ENCODE measurements around the gene MORN3.
"Not testable (repeated sequence)": the region's sequence is repeated elsewhere in the genome, so short reads cannot be mapped to it uniquely, and the experiment has no call there.

Gene MORN3

DNA sequence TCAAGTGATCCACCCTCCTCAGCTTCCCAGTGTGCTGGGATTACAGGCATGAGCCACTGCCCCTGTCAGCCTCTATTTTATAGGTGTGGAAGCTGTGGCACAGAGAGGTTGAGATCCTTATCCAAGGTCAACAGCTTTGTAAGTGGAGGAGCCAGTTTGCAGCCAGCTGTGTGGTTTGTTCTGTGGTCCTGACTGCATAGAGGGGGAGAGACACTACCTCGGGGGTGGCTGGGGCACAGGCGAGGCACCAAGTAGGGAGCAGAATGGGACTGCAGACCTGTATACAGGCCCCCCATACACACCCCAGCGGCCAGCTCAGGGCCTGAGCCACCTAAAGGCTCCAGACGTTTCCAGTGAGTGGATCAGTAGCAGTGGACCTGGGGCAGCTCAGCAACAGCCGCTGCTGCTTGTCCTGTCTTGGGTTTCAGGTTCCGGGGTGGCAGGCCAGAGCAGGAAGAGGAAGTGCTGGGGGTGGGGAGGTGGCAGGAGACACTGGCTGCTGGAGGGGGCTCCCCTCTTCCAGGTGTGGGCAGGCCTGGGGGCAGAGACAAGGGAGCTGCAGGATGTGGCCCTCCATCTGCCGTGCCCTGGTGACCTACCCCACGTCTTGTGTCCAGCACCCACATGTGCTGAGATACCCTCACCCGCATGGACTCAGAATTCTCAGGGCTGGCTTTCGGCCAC, 32.1 kb downstream of the MORN3 start:
- no peak for DNase-seq

DNA sequence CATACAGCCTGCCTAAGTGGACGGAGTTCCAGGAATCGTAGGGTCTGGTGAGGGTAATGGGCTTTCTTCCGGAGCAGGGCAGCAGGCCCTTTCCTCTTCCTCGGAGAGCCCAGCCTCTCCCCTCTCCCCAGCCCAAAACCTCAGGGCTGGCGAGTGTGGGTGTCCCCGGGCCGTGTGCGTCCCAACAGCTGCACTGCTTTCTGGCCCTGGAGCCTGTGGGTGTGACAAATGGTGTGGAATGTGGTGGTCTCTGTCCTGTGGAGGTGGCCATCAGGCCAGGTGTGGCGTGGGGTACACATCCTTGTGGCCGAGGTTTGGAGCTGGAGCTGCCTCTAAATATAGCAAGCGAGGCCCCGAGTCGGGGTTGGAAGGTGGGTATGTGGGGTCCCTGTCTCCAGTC, 34.6 kb downstream of the MORN3 start:
- no peak for DNase-seq

DNA sequence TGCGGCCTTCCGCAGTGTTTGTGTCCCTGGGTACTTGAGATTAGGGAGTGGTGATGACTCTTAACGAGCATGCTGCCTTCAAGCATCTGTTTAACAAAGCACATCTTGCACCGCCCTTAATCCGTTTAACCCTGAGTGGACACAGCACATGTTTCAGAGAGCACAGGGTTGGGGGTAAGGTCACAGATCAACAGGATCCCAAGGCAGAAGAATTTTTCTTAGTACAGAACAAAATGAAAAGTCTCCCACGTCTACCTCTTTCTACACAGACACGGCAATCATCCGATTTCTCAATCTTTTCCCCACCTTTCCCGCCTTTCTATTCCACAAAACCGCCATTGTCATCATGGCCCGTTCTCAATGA, 35.6 kb downstream of the MORN3 start:
- DNase-seq, result not testable (repeated sequence)

DNA sequence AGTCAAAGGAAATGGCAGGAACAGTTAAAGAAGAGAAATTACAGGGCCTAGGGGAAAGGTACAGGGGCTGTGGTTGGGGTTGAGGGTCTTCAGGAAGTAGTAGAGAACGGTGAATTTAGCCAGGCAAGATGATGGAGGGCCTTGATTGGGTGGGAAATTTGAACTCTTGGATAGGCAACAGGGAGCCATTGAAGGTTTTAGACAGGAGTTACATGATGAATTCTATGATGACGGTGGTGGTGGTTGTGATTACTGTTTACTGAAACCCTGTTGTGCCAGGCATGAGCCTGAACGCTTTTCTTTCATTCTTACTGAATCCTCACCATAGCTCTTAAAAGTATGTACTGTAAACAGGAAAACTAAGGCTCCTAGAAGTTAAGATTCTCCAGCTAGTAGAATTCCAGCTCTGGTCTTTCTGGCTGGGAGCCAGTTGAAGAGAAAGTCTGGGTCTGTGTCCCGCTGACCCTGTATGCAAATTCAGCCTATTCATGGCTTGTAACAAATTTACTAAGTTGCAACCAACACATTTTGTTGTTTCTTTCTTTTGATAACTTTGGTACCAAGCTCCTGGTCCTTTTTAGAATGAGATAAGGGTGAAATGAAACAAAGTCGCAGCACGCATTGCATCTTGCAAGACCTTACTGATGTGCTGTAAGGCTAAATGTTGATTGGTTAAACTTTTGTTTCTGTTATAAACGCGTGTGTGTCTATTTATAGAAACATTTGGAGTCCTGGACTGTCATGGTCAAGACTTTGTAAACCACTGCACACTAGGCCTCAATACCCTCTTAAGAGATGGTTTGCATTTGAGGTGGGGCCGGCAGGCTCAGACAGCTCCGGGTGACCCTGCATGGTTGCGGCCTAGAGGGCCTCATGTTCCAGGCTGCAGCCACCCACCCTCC, 37.1 kb downstream of the MORN3 start:
- DNase-seq, result no peak

DNA sequence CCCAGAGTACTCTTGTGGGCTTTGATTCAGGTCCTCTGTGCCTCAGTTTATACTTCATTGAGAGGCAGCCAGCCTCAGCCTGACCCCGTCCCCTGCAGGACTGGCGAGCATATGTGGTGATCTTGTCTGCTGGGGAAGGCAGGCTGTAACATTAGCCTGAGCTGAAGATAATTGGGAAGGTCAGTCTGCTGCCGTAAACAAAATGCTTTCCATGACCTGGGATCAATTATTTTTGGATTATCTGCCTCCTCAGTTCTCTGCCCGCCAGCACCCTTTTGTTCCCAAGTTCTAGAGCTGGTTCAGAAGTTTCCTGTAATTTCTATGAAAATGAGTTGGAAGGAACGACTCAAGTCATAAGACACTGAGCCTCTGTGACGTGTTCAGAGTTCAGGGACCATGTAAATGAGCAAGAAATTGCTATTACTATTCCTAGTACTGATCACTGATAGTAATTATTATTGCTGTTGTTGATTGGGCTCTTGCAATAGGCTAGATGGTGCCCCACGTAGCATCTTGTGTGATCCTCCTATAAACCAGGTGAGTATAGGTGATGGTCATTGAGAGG, 38.6 kb downstream of the MORN3 start:
- no peak for DNase-seq

DNA sequence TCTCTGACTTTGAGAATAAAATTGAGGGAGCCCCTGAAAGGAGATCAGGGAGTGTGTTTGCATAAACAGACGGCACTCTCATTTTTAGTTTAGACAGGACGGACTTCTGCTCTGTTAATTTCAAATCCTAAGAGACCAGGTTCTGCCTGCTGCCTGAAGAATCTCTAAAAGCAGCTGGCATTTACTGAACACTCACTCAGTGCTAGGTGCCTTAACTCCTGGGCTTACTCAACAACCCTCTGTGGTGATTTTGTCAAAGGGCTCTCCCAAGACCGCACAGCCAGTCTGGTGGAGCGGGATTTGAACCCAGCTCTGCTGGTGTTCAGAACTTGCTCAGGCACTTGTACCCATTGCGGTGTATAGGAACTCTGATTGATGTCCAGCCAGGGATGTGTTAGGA, 40.9 kb downstream of the MORN3 start:
- no peak for DNase-seq

DNA sequence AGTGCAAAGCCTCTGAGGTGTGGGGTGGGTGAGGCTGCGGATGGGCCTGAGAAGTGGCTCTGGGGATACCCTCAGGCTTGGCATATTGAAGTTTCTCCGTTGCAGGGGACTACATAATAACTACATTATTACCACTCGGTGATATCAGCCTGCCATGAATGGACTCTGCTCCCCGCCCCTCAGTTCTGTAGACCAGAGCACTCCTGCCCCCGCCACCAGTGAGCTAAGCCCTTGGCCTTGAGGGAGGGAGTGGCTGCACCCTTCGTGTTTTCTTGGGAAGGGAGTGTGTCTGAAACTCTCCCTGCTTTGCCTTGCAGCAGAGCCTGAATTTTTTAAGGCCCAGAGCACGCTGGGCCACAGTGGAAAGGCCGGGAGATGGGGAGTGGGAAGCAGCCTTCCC, 41.4 kb downstream of the MORN3 start:
- no peak for DNase-seq

DNA sequence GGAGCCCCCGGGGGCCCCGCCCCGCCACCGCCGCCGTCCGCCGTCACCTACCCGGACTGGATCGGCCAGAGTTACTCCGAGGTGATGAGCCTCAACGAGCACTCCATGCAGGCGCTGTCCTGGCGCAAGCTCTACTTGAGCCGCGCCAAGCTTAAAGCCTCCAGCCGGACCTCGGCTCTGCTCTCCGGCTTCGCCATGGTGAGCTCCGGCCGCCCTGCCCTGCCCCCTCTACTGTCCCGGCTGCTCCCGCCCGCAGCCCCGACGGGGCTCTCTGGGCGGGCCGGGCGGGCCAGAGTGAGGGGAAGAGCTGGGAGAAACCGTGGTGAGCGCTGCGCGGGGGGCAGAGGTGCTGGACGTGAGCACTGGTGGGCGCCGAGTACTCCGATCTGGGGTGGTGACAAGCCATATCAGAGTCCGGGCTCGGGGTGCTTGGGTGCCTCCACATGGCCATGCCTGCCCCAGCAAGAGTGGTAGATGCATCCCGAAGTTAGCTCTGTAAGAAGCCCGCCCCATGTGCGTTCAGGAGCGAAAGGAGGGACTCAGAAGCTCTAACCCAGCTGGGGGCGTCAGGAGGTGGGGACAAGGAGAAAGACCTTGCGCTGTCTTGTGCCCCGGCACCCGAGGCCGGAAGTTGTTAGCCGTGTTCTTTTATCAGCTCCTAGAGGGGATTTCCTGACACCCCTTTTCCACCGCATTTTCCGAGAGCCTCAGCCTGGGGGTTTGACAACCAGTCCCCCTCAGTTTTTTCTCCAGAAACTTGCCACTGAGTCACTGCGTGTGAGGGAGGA, 42.4 kb downstream of the MORN3 start:
- DNase-seq, result peak; percentile 21

DNA sequence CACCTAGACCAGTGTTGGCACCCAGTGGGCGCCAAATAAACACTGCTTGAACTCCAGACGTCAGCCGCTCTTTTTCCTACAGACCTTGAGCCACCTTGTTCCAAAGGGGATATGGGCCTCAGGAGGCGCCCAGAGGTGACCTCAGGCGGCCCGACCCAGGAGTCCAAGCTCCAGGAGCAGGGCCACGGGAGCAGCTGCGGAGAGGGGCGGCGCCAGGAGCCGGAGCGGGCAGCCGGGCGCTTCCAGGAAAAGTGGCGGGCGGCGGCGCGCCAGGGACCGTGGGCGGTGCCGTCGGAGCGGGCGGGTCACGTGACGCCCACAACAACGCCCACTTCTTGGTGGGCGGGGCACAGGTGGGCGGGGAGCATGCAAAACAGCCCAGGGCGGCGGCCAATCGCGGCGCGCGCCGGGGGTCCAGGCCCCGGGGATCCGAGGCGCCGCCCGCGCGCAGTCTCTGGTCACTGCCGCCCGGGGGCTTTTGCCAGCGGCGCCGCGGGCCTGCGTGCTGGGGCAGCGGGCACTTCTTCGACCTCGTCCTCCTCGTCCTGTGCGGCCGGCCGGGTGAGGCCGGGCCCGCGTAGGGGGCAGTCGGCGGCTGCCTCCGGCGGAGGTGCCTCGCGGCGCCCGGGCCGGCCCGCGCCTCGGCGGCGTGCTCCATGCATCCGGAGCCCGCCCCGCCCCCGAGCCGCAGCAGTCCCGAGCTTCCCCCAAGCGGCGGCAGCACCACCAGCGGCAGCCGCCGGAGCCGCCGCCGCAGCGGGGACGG, 43.2 kb downstream of the MORN3 start, which contains the start of gene ORAI1:
Gene ORAI1 (plus strand): TSS at position 444 of the 766 bp plus-strand sequence.
- peak; percentile 89 for DNase-seq

DNA sequence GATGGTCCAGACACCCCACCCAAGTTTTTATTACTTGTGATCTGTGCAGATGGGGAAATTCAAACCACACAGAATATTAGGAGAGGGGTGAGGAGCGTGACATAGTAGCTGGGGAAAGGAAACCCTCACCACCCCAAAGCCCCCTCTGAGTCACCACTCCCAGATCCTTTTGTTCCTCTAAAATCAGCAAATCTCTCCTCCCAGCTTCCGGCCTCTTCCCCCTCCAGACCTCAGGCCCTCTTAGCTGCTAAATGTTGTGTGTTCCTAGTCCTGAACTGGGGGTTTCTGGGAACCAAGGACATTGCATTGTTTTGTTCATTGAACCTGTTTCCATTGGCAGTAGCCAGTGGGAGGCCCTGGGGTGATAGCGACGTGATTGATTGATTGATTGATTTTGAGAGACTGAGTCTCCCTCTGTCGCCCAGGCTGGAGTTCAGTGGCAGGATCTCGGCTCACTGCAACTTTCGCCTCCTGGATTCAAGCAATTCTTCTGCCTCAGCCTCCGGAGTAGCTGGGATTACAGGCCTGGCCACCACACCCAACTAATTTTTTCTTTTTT, 49.0 kb downstream of the MORN3 start:
- no peak for DNase-seq

DNA sequence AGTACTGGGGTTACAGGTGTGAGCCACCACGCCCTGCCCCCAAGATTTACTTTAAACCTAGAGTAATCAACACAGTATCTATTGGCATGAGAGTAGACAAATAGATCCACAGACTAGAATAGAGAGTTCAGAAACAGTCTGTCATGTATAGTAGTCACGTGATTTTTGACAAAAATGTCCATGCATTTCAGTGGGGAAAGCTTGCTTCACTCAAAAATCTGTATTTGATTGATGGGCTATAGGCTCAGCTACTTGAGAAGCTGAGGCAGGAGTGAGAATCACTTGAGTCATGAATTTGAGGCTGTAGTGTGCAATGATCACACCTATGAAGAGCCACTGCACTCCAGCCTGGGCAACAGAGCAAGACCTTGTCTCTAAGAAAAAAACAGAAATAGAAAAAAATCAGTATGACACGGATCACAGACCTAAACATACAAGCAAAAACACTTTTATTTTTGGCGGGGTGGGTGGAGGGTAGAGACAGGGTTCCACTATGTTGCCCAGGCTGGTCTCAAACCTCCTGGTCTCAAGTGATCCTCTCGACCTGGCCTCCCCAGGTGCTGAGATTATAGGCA, 50.7 kb downstream of the MORN3 start:
- DNase-seq, result no peak

DNA sequence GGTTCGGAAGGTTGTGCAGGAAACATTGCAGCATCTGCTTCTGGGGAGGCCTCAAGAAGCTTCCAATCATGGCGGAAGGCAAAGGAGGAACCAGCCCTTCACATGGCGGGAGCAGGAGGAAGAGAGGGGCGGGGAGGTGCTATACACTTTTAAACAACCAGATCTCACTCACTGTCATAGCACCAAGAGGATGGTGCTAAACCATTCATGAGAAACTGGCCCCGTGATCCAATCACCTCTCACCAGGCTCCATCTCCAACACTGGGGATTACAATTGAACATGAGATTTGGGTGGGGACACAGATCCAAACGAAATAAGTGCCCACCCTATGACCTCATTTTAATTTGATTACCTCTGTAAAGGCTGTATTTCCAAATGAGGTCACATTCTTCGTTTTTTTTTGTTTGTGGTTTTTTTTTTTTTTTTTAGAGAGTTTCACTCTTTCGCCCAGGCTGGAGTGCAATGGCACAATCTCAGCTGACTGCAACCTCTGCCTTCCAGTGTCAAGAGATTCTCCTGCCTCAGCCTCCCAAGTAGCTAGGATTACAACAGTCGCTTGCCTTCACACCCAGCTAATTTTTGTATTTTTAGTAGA, 54.5 kb downstream of the MORN3 start:
- DNase-seq, result no peak

DNA sequence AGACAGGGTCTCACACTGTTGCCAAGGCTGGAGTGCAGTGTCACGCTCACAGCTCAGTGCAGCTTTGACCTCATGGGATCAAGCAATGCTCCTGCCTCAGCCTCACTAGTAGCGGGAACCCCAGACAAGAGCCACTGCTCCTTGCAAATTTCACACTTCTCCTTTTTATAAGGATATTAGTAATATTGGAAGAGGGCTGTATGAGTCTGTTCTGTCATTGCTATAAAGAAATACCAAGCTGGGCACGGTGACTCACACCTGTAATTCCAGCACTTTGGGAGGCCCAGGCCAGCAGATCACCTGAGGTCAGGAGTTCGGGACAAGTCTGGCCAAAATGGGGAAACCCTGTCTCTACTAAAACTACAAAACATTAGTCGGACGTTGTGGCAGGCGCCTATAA, 56.0 kb downstream of the MORN3 start:
- no peak for DNase-seq

DNA sequence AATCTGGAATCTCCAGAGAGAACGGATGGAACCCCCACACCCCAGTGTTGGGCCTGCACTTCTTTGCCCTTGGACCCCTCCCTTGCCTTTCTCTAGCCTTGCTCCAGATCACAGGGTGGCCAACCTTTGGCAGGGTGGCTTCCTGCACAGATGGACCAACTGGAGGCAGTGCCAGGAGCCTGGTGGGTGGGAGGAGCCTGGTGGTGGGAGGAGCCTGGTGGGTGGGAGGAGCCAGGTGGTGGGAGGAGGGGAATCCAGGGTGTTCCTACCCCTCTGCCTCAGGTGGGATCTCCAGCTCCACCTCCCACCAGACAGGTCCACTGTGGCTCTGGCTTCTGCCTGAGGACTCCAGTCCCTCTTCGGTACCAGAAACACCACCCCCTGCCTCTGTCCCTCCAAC, 58.1 kb downstream of the MORN3 start:
- DNase-seq, result no peak

DNA sequence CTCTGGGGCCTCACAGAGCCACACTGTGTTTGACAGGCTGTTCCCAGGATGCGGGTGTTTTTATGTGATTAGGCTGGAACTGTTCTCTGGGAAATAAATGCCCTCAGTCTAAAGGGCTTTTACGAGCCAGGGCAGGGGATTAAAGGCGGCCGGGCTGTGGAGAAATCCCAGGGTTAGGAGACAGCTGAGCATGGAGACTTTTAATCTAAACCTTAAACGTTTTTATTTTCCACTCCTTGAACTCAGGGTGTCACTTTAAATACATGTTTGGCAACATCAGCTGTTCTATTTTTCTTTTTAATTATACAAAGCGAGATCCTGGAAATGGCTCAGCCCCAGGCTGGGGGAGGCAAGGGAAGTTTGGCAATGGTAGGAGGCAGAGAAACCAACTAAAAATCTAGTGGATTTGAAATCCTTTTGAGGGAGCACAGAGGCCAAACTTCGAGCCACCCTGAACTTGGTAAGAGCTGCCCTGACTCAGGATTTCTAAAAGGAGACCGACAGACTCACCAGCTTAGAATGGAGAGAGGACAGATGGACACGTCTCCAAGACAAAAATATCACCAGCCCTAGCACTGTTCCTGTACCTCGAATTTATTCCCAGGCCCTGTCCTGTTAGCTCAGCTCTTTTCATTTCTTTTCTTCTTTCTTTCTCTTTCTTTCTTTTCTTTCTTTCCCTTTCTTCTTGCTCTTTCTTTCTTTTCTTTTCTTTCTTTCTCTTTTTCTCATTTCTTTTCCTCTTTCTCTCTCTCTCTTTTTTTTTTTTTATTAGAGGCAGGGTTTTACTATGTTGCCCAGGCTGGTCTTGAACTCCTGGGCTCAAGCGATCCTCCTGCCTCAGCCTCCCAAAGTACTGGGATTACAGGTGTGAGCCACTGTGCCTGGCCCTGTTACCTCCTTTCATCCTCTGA, 59.0 kb downstream of the MORN3 start:
- no peak for DNase-seq

DNA sequence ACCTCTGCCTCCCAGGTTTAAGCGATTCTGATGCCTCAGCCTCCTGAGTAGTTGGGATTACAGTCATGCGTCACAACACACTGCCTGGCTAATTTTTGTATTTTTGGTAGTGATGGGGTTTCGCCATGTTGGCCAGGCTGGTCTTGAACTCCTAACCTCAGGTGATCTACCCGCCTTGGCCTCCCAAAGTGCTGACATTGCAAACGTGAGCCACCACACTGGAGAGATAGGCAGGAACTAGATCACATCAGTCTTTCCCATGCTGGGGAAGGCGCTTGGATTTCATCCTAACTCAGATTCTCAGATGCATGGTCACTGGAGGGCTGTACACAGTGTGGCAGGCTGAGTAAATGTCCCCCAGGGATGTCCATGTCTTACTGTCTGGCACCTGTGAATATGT, 61.2 kb downstream of the MORN3 start:
- DNase-seq, result no peak

DNA sequence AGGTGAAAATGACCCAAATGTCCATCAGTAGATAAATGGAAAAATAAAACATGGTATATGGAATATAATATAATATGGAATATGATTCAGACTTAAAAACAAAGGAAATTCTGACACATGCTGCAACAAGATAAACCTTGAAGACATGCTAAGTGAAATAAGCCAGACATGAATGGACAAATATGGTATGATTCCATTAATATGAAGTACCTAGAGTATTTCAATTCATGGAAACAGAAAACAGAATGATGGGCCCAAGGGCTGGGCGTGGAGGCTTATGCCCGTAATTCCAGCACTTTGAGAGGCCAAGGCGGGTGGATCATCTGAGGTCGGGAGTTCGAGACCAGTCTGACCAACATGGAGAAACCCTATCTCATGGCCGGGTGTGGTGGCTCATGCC, 65.9 kb downstream of the MORN3 start:
- no peak for DNase-seq

DNA sequence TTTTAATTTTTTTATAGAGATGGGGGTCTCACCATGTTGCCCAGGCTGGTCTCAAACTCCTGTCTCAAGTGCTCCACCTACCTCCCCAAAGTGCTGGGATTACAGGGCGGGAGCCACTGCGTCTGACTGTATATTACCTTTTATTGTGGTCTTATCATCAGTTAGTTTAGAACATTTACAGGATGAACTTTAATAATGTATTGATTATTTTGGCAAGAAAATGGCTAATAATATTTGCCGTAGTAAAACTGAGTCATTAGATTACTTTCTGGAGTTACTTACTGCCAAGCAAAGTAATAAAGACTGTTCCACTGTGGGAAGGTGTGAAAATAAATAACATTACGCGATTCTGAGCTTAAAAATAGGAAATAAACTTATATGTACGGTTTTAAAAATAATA, 66.7 kb downstream of the MORN3 start:
- no peak for DNase-seq

DNA sequence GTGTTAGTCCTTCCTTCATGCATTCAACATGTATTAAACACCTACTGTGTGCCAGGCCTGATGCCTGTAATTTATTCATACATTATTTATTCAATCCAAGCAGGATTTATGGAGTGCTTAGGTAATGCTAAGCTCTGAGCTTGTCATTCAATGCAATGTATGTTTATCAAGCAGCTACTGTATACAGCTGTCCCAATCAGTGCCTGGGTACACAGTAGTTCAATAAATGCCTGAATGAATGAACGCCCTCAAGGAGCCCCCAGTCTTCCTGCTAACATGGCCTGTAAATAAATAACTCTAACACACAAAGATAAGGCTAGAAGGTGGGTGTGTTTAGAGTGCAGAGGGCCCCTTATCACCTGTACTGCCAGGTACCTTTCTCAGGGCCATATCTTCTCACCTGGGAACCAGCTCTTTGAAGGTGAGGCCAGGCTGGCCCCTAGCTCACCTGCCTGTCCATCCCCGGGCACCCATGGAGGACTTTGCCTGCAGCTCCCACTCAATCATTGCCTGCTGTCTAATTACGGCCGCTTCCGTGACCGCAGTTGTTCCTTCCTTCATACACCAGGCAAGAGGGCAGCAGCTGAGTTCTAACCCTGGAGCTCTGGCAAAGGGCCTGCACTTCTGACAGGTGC, 68.6 kb downstream of the MORN3 start:
- no peak for DNase-seq
